SHP77 (cell line): Measurements from ENCODE around the gene TLR3.
"Not testable (repeated sequence)": the region's sequence is repeated elsewhere in the genome, so short reads cannot be mapped to it uniquely, and the experiment has no call there.

Experiments
- DNase-seq, 2 experiments: peaks; one replicate each; lab custom pipeline; 2025; lab: John Stamatoyannopoulos, UW

Gene TLR3

GRCh38 chr4:186047501-186047900 lies 21.5 kb upstream of the TLR3 start:
- DNase-seq = not testable (repeated sequence)

GRCh38 chr4:186050135-186050534 lies 18.8 kb upstream of the TLR3 start:
- DNase-seq = not testable (repeated sequence)

- no peak for DNase-seq
These were observed 17.9 kb upstream of the TLR3 start for GRCh38 chr4:186051096-186051495.

- DNase-seq = no peak
These were observed 10.5 kb upstream of the TLR3 start for GRCh38 chr4:186058253-186058979.

- DNase-seq = no peak
These were observed 10.0 kb upstream of the TLR3 start for GRCh38 chr4:186058980-186059316.

- no peak for DNase-seq
These were observed 7.0 kb upstream of the TLR3 start for GRCh38 chr4:186061921-186062320.

- peak; percentile 51 to 52 for DNase-seq
These were observed 1.1 kb upstream of the TLR3 start for GRCh38 chr4:186067757-186068385.

- DNase-seq = no peak
These were observed 773 bp downstream of the TLR3 start for GRCh38 chr4:186069729-186070128.

GRCh38 chr4:186072516-186072915 lies 3.6 kb downstream of the TLR3 start:
- DNase-seq = no peak

- DNase-seq = no peak
These were observed 5.2 kb downstream of the TLR3 start for GRCh38 chr4:186074189-186074588.

- no peak for DNase-seq
These were observed 10.2 kb downstream of the TLR3 start for GRCh38 chr4:186078981-186079638.

- DNase-seq = no peak
These were observed 10.7 kb downstream of the TLR3 start for GRCh38 chr4:186079694-186080093.

GRCh38 chr4:186081202-186081807 lies 12.3 kb downstream of the TLR3 start:
- DNase-seq = no peak

GRCh38 chr4:186082221-186082620 lies 13.3 kb downstream of the TLR3 start:
- no peak for DNase-seq

- no peak for DNase-seq
These were observed 19.6 kb downstream of the TLR3 start for GRCh38 chr4:186088523-186088922.

GRCh38 chr4:186092296-186092695 lies 23.3 kb downstream of the TLR3 start:
- DNase-seq = no peak

- no peak for DNase-seq
These were observed 26.4 kb downstream of the TLR3 start for GRCh38 chr4:186095406-186095805.

GRCh38 chr4:186096681-186097165 lies 27.8 kb downstream of the TLR3 start:
- DNase-seq = no peak

- no peak for DNase-seq
These were observed 28.4 kb downstream of the TLR3 start for GRCh38 chr4:186097386-186097785.

GRCh38 chr4:186102931-186103330 lies 34.0 kb downstream of the TLR3 start:
- no peak for DNase-seq

GRCh38 chr4:186104114-186104889 lies 35.3 kb downstream of the TLR3 start, which contains the start of gene FAM149A:
Gene FAM149A (plus strand): TSS chr4:186104704.
- no peak for DNase-seq
